HG03342 (cell line): ENCODE measurements around the gene KCNE4.

Experiments used
- ATAC-seq: cut with Tn5 transposase; IDR thresholded peaks from one replicate; pipeline ENCODE4 v1.9.1; 2021; ENCODE audit warnings: mild to moderate bottlenecking, moderate library complexity; ENCODE audit not compliant: unreplicated experiment

The KCNE4 gene

DNA sequence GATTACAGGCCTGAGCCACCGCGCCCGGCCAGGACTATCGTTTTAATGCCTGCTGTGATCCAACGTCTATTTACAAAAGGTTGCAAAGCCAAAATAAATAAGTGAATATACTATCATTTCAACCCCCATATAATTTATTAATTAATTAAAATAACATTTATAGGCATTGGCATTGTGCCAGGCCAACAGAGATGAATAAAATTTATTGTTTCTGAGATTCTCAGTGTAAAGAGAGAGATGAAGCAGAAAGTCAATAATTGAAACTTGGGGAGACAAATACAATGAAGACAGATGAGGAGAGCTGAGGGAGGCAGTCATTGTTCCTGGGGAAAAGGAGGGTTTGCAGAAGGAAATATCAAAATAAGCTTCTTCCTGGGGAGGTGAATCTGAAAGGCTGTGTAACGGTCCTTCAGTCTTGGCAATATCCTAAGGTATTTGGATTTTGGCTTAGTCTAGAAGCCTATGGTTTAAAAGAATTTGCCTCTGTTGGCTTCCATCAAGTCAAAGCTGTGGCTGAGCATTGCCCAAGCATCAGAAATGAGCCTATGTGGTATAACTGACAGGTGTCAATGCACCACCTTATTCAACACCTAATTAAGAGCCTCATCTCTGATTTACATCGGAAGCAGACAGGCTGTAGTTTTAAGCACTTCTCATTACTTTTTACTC is 31.5 kb downstream of the KCNE4 start:
- no peak for ATAC-seq

DNA sequence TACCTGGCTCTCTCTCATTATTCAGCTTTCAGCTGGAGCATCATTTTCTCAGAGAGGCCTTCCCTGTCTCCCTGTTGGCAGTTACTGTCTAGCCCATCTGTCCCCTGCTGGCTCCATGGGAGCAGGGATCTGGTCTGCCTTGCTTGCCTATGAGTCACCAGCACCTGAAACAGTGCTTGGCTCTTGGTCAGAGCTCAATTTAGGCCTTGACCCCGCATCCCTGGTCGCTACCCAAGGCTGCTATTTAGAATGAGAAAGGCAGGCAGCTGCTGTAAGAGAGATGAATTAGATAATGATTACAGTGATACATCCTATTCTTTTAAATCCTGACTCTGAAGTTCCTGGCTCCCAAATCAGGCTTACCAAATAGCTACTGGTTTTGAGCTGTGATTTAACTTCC is 32.9 kb downstream of the KCNE4 start:
- no peak for ATAC-seq

DNA sequence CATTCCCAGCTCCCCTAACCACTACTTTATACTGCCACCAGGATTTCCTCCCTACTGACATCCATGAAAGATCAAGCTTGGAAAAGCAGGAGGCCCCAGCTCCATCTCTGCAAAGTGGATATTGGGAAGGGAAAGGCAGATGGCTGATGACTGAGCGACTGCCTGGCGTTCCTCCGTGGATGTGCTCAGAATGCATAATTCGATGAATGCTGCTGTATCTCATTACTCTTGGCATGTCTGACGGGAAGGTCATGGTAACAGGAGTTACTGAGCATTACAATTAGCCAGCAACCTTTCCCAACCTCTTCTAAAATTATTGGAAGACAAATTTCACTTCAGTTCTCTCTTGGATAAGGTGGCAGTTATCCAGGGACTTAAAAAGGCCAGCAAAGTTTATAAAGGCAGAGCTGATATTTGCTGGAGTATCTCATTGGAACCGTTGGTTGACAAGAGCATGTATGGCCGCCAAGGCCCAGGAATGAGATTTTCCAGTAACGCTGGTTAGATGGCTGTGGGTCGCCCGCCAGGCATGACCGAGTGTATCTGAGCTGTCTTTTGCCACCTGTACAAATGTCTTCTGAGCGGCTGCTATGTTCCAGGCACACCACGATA is 34.5 kb downstream of the KCNE4 start:
- ATAC-seq: no peak

DNA sequence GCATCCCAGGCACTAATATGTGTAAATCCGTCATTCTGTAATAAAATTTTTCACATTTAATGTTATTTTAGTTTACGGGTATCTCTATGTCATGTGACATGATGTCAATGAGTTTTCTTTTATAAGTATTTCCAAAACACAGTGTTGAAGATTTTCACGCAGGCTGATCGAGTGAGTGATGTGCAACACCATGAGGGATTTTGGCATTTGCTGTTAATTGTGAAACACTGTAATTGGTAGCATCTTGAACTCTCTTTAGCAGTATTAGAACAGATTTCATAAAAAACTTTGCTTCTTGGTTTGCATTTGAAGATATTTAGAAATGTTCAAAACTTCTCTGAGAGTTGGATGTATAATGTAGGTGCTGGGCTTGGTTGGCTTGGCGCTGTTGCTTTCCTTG is 35.5 kb downstream of the KCNE4 start:
- no peak for ATAC-seq

DNA sequence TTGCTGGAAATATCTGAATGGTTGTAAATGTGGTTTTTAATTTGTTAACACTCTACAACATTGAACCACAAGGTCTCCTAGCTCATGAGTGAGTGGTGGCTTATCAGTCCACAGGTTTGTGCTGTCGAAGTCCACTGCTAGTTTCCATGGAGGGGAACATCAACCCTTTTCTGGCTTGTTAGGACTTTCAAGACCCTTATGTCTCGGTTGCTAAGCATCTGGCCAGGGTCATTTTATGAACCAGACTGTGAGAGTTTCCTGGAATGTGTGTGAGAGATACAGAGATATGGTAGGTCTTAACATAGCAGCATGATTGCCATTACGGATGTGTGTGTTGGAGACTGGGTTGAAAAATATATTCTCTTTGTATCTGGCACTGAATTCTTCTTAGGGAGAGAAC is 36.9 kb downstream of the KCNE4 start:
- ATAC-seq: no peak

DNA sequence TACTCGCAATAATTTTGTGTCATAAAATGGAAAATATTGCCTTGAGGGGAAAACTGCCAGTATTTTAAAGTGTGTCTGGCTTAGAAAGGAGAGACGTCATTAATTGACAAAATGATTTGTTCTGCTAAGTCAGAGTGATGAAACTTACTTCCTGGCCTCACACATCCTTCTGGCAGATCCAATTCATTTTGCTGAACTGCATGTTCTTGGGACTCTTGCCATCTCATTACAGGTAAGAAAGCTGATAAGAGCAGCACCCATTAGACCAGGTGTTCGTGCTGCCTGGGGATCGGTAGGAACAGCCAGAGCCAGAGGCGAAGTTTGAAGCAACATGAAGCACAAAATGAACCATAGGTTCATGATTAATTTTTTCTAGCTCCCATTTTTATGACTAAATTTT is 38.0 kb downstream of the KCNE4 start:
- ATAC-seq: no peak

DNA sequence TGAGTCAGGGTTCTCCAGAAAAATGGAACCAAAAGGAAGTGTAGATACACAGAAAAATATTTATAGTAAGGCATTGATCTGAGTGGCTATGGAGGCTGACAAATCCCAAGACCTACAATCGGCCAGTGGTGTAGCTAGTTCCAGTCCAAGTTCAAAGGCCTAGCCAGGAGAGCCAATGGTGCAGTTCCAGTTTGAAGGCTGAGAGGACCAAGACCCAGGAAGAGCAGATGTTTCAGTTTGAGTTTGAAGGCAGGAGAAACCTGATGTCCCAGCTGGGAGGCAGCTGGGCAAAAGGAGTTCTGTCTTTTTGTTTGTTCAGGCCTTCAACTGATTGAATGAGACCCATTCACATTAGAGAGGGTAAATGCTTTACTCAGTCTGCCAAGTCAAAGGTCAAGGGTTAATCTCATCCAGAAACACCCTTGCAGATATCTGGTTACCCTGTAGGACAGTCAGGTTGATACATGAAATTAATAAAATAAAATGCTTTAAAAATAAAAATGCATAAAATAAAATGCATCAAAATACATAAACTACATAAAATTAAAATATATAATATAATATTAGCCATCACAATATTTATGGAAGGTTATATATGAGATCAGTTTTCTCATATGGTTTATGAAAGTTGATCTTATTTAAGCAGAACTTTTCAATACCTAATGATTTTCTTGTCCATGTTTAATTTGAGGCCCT is 38.7 kb downstream of the KCNE4 start:
- ATAC-seq: no peak

DNA sequence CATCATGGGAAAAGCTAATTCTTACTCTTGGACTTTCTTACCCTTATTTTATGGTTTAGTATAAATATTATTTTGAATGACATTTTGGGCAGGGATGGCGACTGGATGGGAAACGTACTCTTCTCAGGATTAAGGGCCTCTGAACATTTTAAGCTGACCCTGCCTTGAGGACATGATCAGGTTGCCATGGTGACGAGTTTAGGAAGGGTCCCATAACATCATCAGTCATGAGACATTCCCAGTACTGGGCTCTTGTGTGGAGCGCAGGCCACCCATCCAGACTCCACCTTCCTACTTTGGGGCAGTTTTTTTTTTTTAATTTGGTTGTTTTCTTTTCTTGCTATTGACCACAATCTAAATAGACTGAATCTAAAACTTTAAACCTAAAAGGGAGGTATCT is 40.7 kb downstream of the KCNE4 start:
- ATAC-seq: no peak

DNA sequence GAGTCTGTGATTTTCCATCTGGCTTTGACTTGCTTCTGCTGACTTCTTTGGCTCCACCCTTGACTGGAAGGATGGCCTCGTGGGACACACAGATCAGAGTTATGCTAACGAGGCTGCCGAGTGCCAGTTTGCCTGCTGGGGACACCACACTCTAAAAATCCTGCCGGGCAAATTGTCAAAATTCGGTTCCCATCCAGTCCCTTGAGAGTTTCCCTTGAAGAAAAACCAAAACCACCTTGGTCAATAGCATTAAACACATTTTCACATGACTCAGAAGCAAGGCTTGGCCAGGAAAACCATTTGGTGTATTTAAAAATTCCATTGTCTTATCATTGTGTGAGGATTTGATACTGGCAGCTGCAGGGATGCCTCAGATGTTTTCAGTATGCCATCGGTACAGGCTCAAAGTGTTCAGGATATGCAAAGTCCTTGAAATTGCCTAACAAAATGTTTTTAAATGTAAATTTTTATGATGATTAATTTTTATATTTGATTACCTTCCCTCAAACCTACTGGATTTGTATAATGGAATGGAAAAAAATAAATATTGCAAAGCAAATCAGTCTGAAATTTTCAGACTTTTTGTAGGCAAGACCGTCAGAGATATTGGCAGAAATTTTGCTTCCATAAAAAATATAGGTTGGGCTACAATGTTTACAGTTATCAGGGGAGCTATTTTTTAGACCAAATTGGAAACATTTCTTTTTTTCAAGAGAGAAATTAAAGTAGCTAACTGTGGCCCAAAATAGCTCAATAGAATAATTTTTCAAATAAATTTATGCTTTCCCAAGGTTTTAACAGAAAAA is 41.6 kb downstream of the KCNE4 start:
- no peak for ATAC-seq

DNA sequence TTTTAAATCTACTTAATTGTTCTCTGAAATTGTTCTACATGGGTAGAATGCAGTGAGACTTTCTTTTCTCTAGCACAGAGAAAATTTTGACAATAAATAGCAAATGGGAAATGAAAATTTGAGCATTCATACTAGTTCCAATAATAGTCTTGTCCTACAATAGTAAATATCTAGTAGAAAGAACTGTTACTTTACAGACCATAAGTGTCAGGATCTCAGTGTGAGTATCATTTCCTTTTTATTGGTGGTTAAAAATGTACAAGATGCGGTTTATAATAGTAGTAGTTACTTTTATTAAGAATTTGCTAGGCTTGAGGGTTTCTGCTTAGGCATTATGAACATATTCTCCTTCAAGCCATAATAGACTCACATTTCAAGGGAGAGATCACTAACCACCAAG is 43.2 kb downstream of the KCNE4 start:
- ATAC-seq: no peak

DNA sequence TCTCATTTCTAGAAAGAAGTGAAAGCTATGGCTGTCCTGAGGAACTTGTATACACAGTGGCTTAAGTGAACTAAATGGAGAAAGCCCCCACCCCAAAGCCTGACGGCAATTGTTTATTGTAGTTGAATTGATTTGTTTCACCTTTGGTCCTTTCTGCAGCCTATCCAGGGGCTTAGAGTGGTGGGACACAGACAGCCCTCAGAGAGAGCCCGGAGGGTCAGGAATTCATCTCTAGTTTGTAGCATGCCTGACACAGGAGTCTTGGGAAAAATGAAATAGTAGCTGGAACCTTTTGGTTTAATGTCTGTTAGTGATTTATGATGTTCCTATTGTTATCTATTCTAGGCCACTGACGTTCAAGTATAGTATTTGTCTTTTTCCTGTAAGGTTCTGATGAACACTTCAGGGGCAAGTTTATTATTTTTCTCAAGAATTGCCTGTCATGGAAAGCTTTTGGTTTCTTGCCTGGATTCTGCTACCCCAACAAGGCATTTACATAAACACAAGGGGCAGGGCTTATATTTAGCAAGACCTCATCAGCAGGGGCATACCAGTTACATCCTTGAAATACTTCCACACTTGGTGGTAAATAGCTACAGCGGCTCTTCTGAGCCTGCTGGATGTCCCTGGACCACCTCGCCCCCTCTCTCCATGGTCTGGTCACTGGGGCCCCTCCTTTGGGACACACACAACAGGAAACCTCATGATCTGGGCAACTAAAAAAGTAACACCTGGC is 44.4 kb downstream of the KCNE4 start:
- ATAC-seq: no peak

DNA sequence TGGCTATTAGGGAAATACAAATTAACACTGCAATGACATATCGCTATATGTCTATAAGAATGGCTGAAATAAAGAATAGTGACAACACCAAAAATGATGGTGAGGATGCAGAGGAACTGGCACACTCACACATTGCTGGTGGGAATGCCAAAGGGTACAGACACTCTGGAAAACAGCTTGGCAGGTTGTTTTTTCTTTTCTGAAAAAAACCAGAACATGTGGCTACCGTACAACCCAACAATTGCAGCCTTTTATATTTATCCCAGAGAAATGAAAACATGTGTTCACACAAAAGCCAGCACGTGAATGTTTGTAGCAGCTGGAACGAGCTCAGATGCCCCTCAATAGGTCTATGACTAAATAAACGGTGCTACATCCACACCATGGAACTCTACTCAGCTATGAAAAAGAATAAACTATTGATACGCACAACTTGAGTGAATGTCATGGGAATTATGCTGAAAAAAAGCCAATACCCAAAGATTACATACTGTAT is 45.9 kb downstream of the KCNE4 start:
- ATAC-seq: no peak

DNA sequence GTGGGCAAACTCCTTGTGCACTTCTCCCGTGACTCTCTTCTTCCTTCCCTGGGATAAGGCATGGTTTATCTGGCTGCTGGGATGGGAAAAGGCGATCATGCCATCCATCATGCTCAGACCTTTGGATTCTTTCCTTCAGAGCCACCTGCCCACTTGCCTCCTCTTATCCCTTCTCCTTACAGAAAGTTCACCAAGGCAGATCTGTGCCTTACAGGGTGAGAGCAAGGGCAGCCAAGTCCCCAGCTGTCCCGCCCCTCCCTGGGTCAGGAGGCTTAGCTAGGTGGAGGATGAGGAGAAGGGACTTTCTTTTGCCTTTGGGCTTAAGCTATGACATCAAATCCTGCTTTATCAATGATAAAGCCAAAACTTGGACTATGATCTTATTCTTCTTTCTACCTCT is 47.6 kb downstream of the KCNE4 start:
- ATAC-seq: no peak

DNA sequence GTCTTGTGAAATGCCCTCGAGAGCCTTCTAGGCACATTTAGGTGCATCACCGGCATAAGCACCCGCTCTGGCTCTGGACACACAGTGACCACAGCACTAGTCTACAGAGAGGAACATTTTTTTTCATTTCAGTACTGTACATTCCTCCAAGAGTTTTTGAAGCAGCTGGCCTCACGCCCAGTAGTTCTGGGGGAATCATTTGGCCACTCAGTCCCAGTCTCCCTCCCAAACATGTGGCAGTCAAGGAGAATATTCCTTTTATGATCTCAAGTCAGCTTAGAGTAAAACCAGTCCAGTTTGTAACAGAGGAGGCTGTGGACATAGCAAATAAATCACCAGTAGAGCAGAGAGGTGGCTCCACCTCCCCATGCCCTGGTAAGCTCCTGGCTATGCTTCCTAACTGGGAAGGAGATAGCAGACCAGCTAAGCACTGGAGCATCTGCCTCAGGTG is 48.1 kb downstream of the KCNE4 start:
- ATAC-seq: no peak

DNA sequence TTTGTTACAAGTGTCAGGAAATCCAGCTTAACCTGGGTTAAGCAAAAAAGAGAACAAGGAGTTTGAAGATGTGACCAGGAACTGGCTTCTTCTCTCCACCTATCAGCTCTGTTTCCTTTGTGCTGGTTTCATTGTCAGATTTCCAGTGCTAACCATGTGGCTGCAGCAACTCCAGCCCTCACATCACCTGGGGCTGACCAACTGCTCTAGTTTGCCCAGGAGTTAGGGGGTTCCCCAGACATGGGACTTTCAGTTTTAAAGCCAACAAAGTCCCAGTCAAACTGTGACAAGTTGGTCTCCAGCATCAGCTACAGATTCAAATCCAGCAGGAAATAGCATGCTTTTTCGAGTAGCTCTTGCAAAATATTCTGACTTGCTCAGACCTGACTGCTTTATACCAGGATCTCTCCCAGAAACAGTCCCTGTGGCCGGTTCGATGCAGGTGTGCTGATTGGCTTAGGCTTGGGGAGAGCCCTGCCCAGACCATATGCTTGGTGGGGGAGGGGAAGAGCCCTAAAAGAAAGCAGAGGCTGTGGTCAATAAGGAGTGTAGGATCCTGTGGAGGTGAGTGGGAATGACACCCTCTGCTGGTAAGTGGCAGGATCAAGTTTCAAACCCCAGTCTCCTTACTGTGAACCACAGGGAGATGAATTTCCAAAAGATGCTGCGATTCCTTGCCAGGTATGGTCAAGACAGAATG is 49.5 kb downstream of the KCNE4 start:
- ATAC-seq: peak; percentile 79

DNA sequence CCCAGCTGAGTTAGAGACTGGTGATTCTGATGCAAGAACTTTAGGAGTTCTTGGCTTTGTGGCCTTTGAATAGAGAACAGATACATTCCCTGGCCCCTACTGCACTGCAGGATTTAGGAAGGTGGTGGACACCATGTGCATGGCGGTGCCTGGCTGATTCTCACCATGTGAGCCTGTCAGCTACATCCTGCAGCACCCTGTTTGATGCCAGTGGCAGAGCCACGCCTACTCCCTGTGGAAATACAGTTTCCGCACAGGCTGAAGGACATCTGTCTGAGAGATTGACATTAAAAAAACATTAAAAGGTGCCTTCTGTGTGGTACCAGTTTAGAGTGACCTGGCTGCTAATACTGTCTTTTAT is 50.0 kb downstream of the KCNE4 start:
- no peak for ATAC-seq

DNA sequence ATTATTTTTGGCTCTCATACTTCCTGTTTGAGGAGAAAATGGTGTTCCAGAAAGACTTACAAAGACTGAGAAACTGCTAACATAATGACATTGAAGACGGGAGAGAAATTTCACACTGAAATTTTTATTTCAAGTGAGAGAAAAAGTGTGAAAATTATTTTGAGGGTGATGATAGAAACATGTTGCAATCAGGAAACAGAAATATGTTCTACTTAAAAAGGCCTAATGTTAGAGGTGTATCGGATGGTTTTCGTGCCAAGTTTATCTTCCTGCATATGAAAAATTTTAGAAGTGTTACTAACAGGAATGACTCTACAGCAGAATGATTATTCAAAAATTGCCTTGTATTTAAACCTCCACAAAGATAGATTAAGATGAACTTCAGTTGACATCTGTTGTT is 50.5 kb downstream of the KCNE4 start:
- no peak for ATAC-seq

DNA sequence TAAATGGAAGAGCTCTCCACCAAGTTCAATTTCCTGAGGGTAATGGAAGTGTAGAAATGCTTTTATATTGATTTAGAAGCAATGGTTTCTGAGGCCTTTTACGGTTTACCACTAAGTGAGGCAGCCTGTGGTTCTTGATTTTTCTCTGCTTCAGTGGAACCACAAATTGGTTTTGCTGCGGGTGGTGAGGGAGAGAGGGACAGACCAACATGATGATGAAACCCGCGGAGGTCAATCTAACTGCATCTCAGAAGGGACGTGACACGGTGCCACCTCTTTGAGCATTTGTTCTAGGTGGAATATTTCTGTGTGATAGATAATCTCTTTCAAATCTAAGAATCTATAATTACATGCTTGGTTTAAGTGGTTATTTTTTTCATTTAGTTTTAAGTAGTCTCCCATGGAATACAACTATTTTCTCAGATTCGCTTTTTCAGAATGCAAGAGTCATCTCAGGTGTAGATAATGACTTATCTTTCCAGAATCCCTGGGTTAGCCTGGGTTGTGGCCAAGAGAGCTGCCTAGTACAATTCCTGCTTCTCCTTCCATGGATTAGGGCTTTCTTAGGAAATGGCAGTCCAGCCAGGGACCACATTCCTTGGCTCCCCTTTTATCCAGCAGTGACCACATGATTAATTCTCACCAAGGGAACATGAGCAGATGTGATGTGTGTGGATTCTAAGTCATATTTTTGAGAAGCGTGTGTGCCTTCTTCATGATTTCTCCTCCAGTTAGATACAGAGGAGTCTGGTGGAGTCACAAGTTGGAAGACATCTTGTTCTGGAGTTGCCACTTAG is 52.5 kb downstream of the KCNE4 start:
- no peak for ATAC-seq
